ENCODE measurements around the gene KRT84.

The KRT84 gene

DNA sequence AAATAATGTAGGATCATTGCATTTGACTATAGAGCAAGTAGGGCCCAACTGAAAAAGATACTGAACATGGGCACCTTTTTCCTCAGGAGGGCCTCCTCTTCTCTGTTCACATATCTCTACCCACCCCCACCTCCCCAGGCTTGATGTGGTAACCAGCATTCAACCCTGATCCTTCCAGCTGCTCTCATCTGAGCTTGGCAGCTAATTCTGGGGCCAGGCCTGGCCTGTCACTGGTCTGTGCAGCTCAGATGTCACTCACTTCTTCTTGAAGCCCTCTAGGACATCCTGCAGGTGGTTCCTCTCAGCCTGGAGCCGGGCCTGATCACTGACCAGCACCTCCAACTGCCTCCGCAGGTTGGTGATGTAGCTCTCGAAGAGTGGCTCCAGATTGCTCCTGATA is 2.1 kb downstream of the KRT84 start:
- DNase-seq (ENCODE audit: low spot score), result no peak

DNA sequence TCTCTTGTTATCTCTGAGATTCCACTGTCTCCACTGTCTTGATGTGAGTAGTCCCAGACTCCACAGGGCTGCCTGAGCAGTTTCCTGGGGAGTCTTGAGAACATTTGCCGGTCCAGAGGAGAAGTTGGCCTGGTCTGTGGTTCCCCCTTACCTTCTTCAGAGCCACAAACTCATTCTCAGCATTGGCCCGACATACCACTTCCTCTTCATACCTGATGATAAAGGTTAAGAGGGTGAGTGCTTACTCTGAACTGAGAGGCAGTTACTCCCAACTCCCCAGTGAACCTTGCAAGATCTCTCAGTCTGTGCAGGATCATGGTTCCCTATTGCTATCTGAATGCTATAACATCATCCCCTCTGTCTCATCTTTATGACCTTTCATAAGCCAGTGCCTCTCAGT is 2.6 kb downstream of the KRT84 start:
- no peak for DNase-seq (ENCODE audit: low spot score)

DNA sequence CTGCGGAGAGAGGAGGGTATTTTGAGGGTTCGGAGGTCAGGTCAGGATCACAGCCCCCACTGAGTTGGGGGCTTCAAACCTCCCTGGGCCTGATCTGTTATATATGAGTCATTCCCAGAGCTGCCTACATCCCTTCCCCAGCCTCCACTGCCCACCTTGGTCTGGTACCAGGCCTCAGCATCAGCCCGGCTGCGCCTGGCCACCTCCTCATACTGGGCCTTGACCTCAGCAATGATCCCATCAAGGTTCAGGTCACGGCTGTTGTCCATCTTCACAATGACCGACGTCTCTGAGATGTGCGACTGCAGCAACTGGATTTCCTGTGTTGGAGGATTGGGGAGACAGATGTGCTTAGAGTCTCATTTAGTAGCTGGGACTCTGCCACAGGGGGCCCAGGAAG is 4.2 kb downstream of the KRT84 start:
- DNase-seq (ENCODE audit: low spot score), result no peak

DNA sequence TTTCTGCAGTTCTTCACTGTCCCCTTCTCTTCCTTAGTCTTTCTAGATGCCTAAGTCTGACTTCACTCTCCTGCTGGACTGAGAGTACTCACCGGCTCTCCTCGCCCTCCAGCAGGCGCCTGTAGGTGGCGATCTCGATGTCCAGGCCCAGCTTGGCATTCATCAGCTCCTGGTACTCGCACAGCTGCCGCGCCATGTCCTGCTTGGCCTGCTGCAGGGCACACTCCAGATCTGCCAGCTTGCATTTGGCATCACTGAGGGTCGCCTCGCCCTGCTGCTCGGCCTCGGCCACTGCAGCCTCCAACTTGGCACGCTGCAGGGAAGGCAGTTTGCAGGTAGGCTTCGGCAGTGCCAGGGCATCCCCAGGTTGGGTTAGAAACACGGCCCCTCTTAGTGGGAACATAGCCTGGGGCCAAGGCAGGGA is 5.2 kb downstream of the KRT84 start:
- DNase-seq (ENCODE audit: low spot score), result peak; percentile 45

DNA sequence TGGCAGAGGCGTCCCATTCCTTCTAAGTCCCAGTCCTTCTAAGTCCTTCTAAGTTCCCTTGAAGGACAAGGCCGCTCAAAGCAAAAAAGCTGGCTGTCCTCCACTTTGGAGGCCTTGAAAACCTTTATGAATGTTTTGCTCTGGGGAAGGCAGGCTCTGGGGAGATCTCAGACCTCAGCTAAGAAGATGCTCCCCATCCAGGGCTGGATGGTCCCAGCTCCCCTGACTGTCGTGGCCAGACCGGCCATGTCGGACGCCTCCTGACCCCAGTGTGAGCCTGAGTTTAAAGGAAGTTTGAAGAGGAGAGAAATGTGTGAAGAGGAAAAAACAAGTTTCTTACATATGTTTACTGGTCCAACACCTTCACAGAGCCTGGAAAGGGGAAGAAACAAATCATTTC is 5.9 kb downstream of the KRT84 start:
- DNase-seq (ENCODE audit: low spot score), result no peak

DNA sequence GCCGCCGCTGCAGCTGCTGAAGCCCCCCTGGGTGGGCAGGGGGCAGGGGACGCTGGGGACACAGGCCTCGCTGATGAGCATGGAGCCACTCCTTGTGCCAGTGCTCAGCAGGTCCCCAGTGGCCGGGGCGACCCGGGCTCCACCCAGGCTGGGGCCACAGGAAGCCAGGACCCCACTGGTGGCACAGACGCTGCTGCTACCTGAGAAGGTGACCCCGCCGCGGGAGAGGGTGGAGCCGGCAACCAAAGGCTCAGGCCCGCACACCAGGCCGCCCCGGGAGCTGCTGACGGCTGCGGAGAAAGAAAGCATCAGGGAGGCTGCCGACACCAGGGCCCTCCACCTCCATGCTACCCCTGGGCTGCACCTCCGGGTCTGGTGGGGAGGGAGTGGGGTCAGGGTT is 7.4 kb downstream of the KRT84 start:
- no peak for DNase-seq (ENCODE audit: low spot score)

DNA sequence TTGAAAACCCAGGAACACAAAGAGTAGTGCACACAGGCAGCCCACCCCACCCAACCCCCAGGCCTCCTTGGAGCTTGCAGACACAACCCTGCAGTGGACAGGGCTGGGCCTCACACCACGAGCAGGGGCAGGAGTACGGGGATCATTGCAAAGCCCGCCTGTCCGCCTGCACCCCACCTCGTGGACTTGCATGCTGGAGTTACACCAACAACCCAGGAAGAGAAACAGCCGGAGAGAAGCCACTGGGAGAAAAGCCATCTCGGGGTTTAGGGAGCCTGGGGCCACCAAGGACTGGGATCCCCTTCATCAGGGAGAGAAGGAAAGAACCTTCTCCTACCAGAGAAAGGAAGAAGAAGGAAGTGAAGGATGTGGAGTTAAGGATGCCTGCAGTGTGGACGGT is 8.2 kb downstream of the KRT84 start:
- DNase-seq (ENCODE audit: low spot score), result no peak

DNA sequence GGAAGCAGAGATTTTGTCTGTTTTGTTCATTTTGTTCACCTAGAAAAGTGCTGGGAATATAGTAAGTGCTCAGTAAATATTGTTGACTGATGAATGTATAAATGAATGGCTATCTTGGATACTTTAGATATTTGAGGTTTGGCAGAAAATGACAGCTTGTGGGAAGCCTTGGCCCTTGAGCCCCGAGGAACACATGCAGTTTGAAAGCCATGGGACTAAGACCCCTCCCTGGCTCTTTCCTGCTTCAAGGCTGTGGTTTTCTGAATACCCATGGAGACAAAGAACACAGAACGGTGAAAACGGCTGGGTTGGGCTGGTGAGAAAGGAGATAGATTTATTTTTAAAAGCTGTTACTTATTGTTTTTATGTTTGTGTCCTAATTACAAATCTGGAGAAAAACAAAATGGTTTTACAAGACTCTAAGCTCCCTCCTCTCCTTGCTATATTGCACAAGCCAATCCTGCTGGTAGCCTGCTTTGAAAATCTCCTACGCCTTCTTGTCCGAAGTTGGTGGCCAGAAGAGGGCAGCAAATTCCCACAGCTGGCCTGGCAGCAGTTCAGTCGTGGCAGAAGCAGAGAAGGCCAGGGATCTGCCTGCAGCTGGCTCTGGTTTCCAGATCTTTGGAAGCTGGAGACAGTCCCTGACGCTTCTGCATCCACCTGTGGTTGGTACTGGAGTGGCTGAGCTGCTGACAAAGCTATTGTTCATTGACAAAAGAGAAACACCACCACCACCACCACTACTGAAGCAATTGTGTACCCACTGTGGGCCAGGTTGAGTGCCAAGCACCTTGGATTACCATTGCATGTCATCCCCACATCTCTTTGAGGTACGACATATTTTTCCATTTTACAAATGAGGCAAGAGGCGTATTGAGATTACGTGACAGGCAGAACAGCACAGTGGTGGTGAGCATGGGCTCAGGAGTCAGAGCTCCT is 13.0 kb downstream of the KRT84 start:
- DNase-seq (ENCODE audit: low spot score), result peak; percentile 81

DNA sequence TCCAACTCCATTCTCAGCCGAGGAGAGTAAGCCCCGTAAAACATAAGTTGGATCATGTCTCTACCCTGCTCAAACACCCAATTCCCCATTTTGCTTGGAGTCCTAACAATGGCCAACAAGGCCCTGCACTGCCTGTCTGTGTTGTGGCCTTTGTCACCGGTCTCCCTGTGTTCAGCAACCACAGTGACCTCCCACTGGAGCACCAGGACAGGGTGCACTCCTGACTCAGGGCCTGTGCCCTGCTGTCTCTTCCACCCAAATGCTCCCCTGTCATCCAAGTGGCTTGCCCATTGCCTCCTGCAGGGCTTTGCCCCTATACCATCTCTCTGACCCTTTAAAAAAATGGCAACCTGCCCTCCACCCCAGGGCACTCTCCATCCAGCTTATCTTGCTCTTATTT is 13.7 kb downstream of the KRT84 start:
- DNase-seq (ENCODE audit: low spot score), result no peak

DNA sequence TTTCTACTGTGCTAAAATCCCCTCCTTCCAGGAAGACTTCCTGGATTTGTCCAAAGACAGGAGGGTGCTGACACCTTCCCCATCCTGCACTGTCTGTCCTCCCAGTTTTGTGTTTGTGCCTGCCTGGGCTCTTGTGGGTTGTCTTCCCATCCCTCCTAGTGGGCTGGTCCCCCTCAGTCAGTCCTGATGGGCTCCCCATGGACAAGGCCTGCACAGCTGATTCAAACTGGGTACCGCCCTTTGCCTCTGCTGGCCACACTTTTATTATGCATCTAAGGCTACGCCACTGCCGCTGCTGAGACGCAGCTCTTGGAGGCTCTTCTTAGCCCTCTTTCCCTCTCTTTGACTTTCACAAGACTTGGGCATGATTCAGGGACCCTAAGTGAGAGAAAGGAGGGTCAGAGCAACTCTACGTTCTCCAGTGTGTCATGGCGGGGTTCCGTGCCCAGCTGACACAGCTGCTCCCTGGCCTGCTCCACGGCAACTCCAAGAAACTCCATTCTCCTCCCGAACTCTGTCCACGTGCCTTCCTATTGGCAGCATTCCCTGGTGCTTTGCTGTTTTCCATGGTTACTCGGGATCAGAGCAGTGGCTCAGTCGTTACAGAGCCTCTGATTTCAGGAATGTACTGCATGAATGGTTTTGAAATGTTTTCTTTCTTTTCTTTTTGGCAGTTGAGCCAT is 14.4 kb downstream of the KRT84 start:
- peak; percentile 78 for DNase-seq (ENCODE audit: low spot score)

DNA sequence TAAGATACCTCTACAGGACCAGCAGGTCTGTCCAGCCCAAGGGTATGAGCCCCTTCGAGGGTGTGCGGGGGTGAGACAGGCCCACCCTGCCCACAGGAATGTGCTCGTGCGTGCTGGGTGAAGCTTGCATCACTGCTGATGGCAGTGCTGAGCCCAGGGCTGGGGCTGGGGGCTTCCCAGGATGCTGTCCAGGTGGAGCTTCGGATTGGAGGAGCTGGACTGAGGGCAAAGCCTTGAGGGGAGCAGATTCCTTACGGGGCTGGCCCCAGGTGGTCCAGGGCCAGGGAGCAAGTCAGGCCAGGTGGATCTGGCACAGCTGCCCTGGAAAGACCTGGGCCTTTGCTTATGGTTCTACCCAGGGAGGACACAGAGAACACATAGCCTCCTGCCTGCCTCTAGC is 15.6 kb downstream of the KRT84 start:
- DNase-seq (ENCODE audit: low spot score), result no peak

DNA sequence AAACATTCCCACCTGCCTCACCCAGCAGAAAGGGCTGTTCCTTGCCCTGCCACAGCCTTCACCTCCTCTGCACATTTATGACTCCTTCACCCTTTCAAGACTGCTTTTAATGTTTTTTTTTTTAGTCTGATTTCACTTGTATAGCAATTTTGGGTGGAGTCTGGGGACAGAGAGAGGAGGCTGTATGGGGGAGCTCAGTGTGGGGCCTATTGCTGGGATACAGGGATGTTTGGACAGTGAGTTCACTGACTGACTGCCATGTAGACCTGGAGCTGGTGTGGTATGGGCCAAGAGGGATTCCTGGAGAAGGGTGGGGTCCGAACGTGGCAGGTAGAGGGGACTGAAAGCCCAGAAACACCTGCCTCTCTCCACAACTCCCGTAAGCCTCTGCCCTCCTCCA is 16.2 kb downstream of the KRT84 start:
- no peak for DNase-seq (ENCODE audit: low spot score)

DNA sequence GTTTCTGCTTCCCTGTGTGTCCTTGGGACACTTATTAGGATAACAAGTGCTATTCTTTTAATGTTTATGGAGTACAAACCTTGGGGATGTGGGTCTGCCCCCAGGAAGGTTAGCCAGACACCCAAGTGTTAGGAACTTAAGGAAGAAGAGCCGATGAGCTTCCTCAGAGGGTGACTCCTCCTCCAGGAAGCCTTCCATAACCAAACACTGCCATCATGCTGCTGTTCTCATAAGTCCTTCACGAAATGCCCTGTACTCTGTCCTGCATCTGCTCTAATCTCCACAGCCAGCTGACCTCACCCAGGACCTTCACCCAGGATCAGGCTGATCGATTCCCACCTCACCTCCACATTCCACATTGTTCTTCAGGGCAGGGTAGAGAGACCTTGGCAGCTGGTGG is 16.9 kb downstream of the KRT84 start:
- DNase-seq (ENCODE audit: low spot score), result no peak

DNA sequence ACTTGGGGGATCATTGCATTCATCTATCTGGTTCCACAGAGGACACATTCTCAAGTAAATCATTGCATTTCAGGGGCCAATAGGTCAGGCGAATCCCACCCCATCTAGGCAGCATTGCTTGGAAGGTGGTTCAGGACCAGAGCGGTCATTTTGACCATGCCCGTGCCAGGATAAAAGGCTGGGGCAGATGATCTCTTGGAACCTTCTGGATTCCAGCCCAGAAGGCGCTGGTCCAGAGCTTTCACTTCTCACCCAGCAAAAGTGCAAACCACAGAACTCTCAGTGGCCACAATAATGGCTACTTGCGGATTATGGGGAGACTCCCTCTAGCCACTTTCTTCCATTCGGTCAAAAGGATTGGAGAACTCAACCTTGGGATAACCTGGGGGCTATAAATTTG is 17.6 kb downstream of the KRT84 start:
- no peak for DNase-seq (ENCODE audit: low spot score)

DNA sequence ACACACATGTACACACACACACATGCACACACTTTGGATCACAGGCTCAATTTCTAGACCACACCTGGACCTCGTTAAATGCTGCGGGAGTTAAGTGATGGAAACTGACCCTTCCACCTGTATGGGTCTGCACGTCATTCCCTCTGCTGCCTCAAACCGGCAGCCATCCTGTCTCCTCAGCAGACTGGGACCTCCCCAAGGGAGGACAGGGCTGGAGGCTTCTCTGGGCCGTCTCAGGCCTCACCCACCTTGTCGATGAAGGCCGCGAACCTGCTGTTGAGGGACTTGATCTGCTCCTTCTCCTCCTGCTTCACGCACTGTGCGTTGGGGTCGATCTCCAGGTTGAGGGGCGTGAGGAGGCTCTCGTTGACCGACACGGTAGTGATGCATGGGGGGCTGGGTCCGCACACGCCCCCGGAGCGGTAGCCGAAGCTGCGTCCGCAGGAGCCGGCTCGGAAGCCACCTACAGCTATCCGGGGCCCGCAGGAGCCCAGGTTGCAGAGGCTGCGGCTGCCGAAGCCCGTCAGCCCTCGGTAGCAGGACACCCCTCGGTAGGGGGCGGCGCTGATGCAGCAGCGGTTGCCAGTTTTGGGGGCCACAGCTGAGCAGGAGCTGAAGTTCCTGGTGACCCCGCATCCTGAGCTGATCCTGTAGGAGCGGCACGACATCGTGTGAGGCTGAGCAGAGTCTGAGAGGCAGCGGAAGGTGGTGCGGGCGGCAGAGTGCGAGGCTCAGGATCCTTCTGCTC is 18.5 kb downstream of the KRT84 start, which contains the start of gene KRT85:
Gene KRT85 (minus strand): TSS at position 744 of the 748 bp plus-strand sequence. CDS start 76 bp downstream, at position 668.
- DNase-seq (ENCODE audit: low spot score), result no peak

DNA sequence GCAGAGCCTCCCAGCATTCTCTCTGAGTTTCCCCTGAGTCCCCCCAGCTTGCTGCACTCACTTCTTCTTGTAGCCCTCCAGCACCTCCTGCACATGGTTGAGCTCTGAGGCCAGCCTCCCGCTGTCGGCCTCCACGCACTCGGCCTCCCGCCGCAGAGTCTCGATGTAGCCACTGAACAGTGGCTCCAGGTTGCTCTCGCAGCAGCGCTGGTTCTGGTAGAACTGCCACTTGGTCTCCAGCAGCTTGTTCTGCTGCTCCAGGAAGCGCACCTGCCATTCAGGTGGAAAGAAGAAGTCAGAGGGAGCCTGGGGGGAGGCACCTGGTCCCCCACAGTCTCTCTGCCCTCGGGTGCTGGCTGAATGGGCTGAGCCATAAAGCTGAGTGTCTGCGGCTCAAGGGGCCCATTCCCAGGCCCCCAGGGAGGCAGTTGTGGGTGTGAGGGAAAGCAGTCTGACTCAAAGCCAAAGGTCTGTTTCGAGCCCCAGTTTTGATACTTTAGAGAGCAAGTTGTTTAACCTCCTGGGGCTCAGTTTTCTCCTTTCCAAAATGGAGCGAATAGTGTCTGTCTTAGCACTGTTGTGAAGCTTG is 20.5 kb downstream of the KRT84 start:
- no peak for DNase-seq (ENCODE audit: low spot score)

DNA sequence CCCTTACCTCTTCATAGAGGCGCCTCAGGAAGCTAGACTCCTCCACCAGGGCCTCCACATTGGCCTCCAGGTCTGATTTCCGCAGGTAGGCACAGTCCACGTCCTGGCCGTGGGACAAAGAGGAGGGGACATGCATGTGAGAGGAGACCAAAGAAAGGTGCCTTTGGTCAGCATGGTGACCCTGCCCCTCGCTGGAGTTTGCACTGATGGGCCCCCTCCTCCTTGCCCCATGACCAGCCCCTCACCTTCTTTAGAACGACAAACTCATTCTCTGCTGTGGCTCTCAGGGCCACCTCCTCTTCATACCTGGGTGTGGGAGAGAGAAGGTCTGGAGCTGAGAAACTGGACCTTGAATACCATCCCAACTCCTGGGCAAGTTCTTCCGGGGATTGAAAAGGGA is 21.4 kb downstream of the KRT84 start:
- DNase-seq (ENCODE audit: low spot score), result no peak

DNA sequence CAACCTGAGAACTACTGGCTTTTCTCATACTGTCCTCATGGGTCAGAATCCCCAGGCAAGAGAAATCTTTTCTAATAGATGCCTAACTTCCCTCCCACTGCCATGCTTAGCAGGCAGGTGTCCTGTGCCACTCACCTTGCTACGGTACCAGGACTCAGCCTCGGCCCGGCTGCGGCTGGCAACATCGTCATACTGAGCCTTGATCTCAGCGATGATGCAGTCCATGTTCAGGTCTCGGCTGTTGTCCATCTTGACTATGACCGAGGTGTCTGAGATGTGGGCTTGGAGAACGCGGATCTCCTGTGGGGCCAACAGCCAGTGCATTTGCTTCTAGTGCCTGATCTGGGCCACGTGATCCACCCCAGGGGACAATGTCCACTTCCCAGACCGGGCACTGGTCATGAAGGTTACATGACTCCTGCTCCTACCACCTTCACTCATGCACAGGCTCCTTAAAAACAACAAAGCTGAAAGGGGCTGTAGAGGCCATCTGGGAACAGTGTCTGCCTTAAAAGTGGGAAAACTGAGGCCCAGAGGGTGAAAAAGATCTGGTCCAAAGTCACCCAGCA is 22.3 kb downstream of the KRT84 start:
- DNase-seq (ENCODE audit: low spot score), result no peak

DNA sequence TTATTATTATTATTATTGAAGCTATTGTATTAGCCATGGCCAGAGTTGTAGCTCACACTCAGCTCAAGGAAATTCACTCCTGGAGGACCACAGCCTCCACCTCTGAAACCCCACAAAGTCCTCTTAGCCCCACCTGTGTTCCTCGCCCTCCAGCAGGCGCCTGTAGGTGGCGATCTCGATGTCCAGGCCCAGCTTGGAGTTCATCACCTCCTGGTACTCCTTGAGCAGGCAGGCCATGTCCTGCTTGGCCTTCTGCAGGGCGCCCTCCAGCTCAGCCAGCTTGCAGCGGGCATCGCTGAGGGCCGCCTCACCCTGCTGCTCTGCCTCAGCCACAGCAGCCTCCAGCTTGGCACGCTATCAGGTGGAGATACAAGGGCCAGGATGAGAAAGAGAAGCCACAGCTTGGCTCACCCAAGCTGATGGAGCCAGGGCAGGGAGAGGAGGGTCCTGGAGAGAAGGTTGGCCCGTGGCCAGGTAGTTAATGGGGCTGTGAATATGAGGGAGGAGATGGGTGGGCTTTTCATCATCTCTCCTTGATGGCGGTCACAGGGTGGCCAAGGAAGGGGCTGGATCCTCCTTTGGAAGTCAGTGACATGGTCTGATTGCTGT is 23.2 kb downstream of the KRT84 start:
- no peak for DNase-seq (ENCODE audit: low spot score)

DNA sequence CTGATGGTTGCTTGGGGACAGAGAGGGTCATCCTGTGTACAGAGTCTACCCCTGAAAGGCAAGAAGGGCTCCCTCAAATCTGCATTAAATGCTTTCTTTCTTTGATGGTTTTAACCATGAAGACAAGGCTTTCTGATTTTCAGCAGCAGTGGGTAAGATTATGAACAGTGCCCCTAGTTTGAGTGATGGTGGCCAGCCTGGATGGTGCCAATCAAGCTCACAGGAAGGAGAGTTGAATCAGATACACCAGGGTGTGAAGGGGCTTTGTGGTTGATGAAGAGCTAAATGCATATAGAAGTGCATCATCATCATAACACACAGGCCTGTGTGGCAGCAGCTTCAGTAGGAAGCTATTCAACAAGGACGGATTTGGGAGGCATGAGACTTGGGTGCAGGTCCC is 23.9 kb downstream of the KRT84 start:
- no peak for DNase-seq (ENCODE audit: low spot score)

DNA sequence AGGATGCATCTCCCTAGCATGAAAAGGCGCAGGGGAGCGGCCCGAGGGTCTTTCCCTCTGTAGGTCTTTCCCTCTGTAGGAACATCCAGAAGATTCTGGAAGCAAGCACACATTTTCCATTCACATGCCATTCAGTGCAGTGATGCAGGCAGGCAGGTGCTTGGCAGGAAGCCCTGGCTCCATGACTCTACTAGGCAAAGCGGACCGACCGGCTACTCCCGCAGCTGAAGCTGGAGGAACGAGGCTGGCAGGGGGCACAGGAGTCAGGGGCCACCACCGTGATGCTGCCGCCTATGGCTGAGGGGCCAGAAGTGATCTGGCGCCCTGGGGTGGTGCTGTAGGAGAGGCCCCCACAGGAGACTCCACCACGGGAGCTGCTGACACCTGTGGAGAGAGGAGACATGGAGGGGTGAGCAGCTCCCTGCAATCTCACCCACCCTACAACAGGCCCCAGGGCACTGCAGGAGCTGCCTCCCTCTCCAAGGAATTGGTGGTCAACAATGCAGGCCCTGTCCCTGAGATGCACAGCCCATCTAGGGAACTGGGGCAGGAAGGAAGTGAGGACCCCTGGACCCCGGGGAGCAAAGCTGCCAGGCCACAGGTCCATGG is 24.7 kb downstream of the KRT84 start:
- no peak for DNase-seq (ENCODE audit: low spot score)
